Esophagus mucosa (tissue), 1 donor: Measurements from ENCODE around the gene ITIH3. TPM values are rescaled to one million over a fixed set of nuclear protein-coding genes. Genes with fewer than 3 reads are reported as not detected.

Experiments
- ATAC-seq: fragments of 200-7000 bp; cut with Tn5 transposase; one replicate; pipeline ENCODE4 v1.9.1; 2020
- total RNA-seq: library from RNA; stranded (reverse); gene quantifications from one replicate; pipeline ENCODE4 v1.2.4, GENCODE V29; 2023
- donor health status: DM: yes; HTN: yes; CAD: no.

The ITIH3 gene
- total RNA-seq, 1 donor from 2014 or later = 0.12 TPM

GRCh38 chr3:52795298-52795900, 803 bp downstream of the ITIH3 start:
- no peak for ATAC-seq

- ATAC-seq = no peak
Measured at GRCh38 chr3:52796411-52796810, 1.8 kb downstream of the ITIH3 start.

GRCh38 chr3:52798376-52798977, 3.9 kb downstream of the ITIH3 start:
- ATAC-seq = no peak

GRCh38 chr3:52798978-52799476, 4.4 kb downstream of the ITIH3 start:
- ATAC-seq = peak; percentile 38

- no peak for ATAC-seq
Measured at GRCh38 chr3:52800079-52800478, 5.5 kb downstream of the ITIH3 start.

- no peak for ATAC-seq
Measured at GRCh38 chr3:52801839-52802238, 7.2 kb downstream of the ITIH3 start.

GRCh38 chr3:52805270-52806039, 10.9 kb downstream of the ITIH3 start:
- no peak for ATAC-seq

GRCh38 chr3:52809149-52809548, 14.6 kb downstream of the ITIH3 start:
- ATAC-seq = no peak

- no peak for ATAC-seq
Measured at GRCh38 chr3:52809662-52810377, 15.2 kb downstream of the ITIH3 start.

GRCh38 chr3:52810923-52811322, 16.3 kb downstream of the ITIH3 start:
- no peak for ATAC-seq

- ATAC-seq = no peak
Measured at GRCh38 chr3:52811452-52812011, 16.9 kb downstream of the ITIH3 start.

GRCh38 chr3:52813810-52814209, 19.2 kb downstream of the ITIH3 start:
- ATAC-seq = no peak

- ATAC-seq = no peak
Measured at GRCh38 chr3:52816199-52816598, 21.6 kb downstream of the ITIH3 start.

- no peak for ATAC-seq
Measured at GRCh38 chr3:52816654-52817053, 22.1 kb downstream of the ITIH3 start.

GRCh38 chr3:52817221-52817620, 22.6 kb downstream of the ITIH3 start:
- ATAC-seq = no peak

GRCh38 chr3:52817860-52818259, 23.3 kb downstream of the ITIH3 start:
- ATAC-seq = peak; percentile 15

- no peak for ATAC-seq
Measured at GRCh38 chr3:52819936-52820335, 25.3 kb downstream of the ITIH3 start.

- ATAC-seq = peak; percentile 42
Measured at GRCh38 chr3:52820736-52821135, 26.1 kb downstream of the ITIH3 start.

GRCh38 chr3:52822363-52822762, 27.8 kb downstream of the ITIH3 start:
- no peak for ATAC-seq

- ATAC-seq = no peak
Measured at GRCh38 chr3:52824037-52824436, 29.4 kb downstream of the ITIH3 start.

GRCh38 chr3:52827441-52827840, 32.8 kb downstream of the ITIH3 start:
- no peak for ATAC-seq

- ATAC-seq = no peak
Measured at GRCh38 chr3:52827866-52828376, 33.3 kb downstream of the ITIH3 start.

- no peak for ATAC-seq
Measured at GRCh38 chr3:52829482-52829881, 34.9 kb downstream of the ITIH3 start.
